Osteoblast (primary cell): Measurements from ENCODE around the gene ARRDC1. TPM values are rescaled to one million over a fixed set of nuclear protein-coding genes. Genes with fewer than 3 reads are reported as not detected.

Experiments used
- DNase-seq: peaks from one replicate; pipeline ENCODE4 v3.0.0; 2011; ENCODE audit warnings: low spot score, mixed read lengths; ENCODE audit not compliant: insufficient read length; ENCODE audit errors: missing footprints
- H2AFZ ChIP-seq: 2 replicates; pipeline ENCODE4 v1.6.0; 2011; ENCODE audit warnings: mild to moderate bottlenecking, low read length
- H3K27ac ChIP-seq: 2 replicates; pipeline ENCODE4 v1.5.1; 2011; ENCODE audit warnings: mild to moderate bottlenecking, low read depth, low read length, moderate library complexity
- H3K27me3 ChIP-seq: 2 replicates; pipeline ENCODE4 v1.6.0; 2012; ENCODE audit warnings: mild to moderate bottlenecking, control low read depth, inconsistent platforms, low read length, moderate library complexity; ENCODE audit not compliant: insufficient read depth
- H3K36me3 ChIP-seq: 2 replicates; pipeline ENCODE4 v1.5.1; 2011; ENCODE audit warnings: mild to moderate bottlenecking, low read length, control low read depth, moderate library complexity; ENCODE audit not compliant: insufficient read depth
- H3K4me1 ChIP-seq: 2 replicates; pipeline ENCODE4 v1.5.1; 2011; ENCODE audit warnings: mild to moderate bottlenecking, low read length, control low read depth, moderate library complexity; ENCODE audit not compliant: insufficient read depth
- H3K4me2 ChIP-seq: 2 replicates; pipeline ENCODE4 v1.6.0; 2011; ENCODE audit warnings: mild to moderate bottlenecking, low read length; ENCODE audit not compliant: insufficient read depth
- H3K4me3 ChIP-seq: fragments of 200-600 bp; sonication (generic); 3 replicates; pipeline ENCODE4 v1.5.1; 2012; ENCODE audit warnings: mild to moderate bottlenecking, low read length, inconsistent platforms; ENCODE audit not compliant: insufficient read depth
- H3K79me2 ChIP-seq: 2 replicates; pipeline ENCODE4 v1.6.0; 2012; ENCODE audit warnings: mild to moderate bottlenecking, low read length, control low read depth, inconsistent platforms; ENCODE audit not compliant: insufficient read depth
- H3K9me3 ChIP-seq: 2 replicates; pipeline ENCODE4 v1.5.1; 2011; ENCODE audit warnings: low read depth, low read length, control low read depth
- H4K20me1 ChIP-seq: 2 replicates; pipeline ENCODE4 v1.6.0; 2012; ENCODE audit warnings: mild to moderate bottlenecking, low read length, control low read depth; ENCODE audit not compliant: insufficient read depth
- total RNA-seq: library from RNA; depleted of rRNA; stranded (reverse); fragments of >200 nt; gene quantifications from 2 replicates; pipeline ENCODE4 v1.2.3, GENCODE V29; 2012
- TF ChIP-seq, protein P1 (sequence below): IDR thresholded peaks from 2 replicates; pipeline ENCODE4 v1.5.1; 2011; ENCODE audit warnings: mild to moderate bottlenecking, low read depth, low read length, moderate library complexity; ENCODE audit errors: extremely low read depth

Gene ARRDC1
- total RNA-seq, 1 donor = 11.9 TPM

DNA sequence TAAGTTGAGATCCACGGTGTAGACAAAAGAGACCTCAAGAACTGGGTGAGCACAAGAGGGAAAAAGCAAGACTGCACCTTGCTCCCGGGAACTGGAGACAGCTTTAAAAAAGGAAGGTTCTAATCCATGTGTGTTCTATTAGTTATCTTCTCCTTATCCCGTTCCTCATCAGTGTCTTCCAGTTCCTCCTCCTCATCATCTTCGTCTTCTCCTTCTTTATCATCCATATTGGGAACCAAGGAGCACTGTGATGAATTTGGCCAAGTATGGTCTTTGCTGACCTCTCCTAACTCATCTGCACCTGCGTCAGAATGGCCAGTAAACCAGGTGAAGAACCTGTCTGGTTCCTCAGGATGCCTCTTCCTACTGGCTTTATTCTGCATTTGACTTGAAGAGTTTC is 35.4 kb downstream of the ARRDC1 start:
- Histone ChIP-seq H2AFZ (no peak overlapping the region), H4K20me1 (peaks cover 37% of the 10 kb centered on the region), H3K79me2 (peaks cover 92% of the 10 kb centered on the region), H3K36me3 (peaks cover 3% of the 10 kb centered on the region), H3K4me3 (no peak overlapping the region), H3K4me1 (no peaks in the 10 kb centered on the region), H3K27ac (no peak overlapping the region), H3K9me3 (no peaks in the 10 kb centered on the region), H3K4me2 (no peak overlapping the region), H3K27me3 (no peaks in the 10 kb centered on the region)
- TF ChIP-seq, protein P1, sequence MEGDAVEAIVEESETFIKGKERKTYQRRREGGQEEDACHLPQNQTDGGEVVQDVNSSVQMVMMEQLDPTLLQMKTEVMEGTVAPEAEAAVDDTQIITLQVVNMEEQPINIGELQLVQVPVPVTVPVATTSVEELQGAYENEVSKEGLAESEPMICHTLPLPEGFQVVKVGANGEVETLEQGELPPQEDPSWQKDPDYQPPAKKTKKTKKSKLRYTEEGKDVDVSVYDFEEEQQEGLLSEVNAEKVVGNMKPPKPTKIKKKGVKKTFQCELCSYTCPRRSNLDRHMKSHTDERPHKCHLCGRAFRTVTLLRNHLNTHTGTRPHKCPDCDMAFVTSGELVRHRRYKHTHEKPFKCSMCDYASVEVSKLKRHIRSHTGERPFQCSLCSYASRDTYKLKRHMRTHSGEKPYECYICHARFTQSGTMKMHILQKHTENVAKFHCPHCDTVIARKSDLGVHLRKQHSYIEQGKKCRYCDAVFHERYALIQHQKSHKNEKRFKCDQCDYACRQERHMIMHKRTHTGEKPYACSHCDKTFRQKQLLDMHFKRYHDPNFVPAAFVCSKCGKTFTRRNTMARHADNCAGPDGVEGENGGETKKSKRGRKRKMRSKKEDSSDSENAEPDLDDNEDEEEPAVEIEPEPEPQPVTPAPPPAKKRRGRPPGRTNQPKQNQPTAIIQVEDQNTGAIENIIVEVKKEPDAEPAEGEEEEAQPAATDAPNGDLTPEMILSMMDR = no peak
- DNase-seq = peak; percentile 73

DNA sequence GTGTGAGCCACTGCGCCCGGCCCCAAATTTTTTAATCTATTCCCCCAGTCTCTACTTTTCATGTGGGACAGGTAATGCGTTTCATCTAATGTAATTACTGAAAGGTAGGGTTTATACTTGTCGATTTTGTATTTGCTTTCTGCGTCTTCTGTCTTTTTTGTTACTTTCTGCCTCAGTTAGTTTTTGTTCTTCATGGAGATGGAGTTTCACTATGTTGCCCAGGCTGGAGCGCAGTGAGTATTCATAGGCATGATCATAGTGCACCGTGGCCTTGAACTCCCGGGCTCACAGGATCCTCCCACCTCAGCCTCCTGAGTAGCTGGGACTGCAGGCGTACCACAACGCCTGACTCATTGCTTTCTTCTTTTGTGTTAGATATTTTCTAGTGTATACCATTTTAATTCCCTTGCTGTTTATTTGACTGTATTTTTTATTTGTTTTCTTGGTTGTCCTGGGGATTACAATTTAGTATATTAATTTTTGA is 36.7 kb downstream of the ARRDC1 start:
- H3K27ac ChIP-seq = no peak overlapping the region
- H3K27me3 ChIP-seq = no peaks in the 10 kb centered on the region
- DNase-seq = no peak
- peaks cover 47% of the 10 kb centered on the region for H4K20me1 ChIP-seq
- no peak overlapping the region for H2AFZ ChIP-seq
- TF ChIP-seq, protein P1 = no peak
- H3K4me2 ChIP-seq = no peak overlapping the region
- peaks cover 3% of the 10 kb centered on the region for H3K36me3 ChIP-seq
- H3K4me3 ChIP-seq = no peak overlapping the region
- H3K4me1 ChIP-seq = no peaks in the 10 kb centered on the region
- no peaks in the 10 kb centered on the region for H3K9me3 ChIP-seq
- peaks cover 94% of the 10 kb centered on the region for H3K79me2 ChIP-seq

DNA sequence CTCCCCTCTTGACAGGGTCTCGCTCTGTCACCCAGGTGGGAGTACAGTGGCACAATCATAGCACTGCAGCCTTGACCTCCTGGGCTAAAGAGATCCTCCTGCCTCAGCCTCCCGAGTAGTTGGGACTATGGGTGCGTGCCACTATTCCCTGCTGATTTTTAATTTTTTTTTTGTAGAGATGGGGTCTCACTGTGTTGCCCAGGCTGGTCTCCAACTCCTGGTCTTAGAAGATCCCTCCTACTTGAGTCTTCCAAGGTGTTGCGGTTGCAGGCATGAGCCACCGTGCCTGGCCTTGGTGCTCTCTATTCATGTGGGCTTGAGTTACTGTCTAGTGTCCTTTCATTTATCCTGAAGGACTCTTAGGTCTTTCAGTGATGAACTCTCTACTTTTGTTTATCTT is 37.4 kb downstream of the ARRDC1 start:
- Histone ChIP-seq H3K27me3 (no peaks in the 10 kb centered on the region), H3K27ac (no peak overlapping the region), H3K9me3 (no peaks in the 10 kb centered on the region), H3K79me2 (peaks cover 94% of the 10 kb centered on the region), H3K36me3 (peaks cover 3% of the 10 kb centered on the region), H2AFZ (no peak overlapping the region), H3K4me1 (no peaks in the 10 kb centered on the region), H4K20me1 (peaks cover 49% of the 10 kb centered on the region), H3K4me2 (no peak overlapping the region), H3K4me3 (no peak overlapping the region)
- DNase-seq = no peak
- TF ChIP-seq, protein P1 = no peak

DNA sequence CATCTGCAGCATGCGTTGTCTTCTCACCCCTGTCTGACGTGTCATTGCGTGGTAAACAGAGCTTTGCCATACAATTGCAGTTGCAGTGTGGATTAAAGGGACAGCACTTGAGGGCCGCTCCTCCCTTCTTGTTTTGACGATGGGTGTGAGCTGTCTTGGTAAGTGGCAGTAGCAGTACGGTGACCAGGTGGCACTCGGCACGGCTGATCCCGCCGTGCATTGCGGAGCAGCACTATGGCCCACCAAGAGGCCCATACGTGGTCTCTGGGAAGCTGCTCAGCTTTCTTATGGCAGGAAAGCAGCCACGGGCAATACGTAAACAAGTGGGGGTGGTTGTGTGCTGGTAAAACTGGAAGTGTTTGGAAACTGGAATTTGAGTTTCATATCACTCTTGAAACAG is 38.4 kb downstream of the ARRDC1 start:
- no peak overlapping the region for H3K27ac ChIP-seq
- no peak for DNase-seq
- H3K79me2 ChIP-seq = peaks cover 94% of the 10 kb centered on the region
- TF ChIP-seq, protein P1 = no peak
- H2AFZ ChIP-seq = no peak overlapping the region
- peaks cover 57% of the 10 kb centered on the region for H4K20me1 ChIP-seq
- peaks cover 3% of the 10 kb centered on the region for H3K4me1 ChIP-seq
- H3K4me2 ChIP-seq = no peak overlapping the region
- no peaks in the 10 kb centered on the region for H3K27me3 ChIP-seq
- peaks cover 3% of the 10 kb centered on the region for H3K36me3 ChIP-seq
- no peaks in the 10 kb centered on the region for H3K9me3 ChIP-seq
- H3K4me3 ChIP-seq = no peak overlapping the region
